RWPE2 (cell line): ENCODE data around the gene ANKRD61.
"Not testable (repeated sequence)": the region's sequence is repeated elsewhere in the genome, so short reads cannot be mapped to it uniquely, and the experiment has no call there.

ENCODE experiments used
- ATAC-seq: fragments of 200-7000 bp; cut with Tn5 transposase; 3 replicates; pipeline ENCODE4 v1.9.1; 2021; ENCODE audit warnings: low read depth
- DNase-seq: peaks from one replicate; pipeline ENCODE4 v3.0.0-alpha.2; 2020; ENCODE audit warnings: low spot score
- H3K27ac ChIP-seq: fragments of 450-650 bp; 2 replicates; pipeline ENCODE4 v1.5.1; 2017; ENCODE audit warnings: mild to moderate bottlenecking; ENCODE audit not compliant: poor library complexity, severe bottlenecking
- H3K27me3 ChIP-seq: fragments of 250-450 bp; sonication (Bioruptor Pico); 2 replicates; pipeline ENCODE4 v1.5.1; 2021; ENCODE audit warnings: mild to moderate bottlenecking, moderate library complexity; ENCODE audit not compliant: insufficient read depth, poor library complexity, severe bottlenecking
- H3K36me3 ChIP-seq: fragments of 250-450 bp; sonication (Bioruptor Pico); 2 replicates; pipeline ENCODE4 v1.5.1; 2020; ENCODE audit warnings: low read depth, mild to moderate bottlenecking, moderate library complexity
- H3K4me1 ChIP-seq: fragments of 250-450 bp; sonication (Bioruptor Pico); 2 replicates; pipeline ENCODE4 v1.5.1; 2021; ENCODE audit warnings: mild to moderate bottlenecking, moderate library complexity; ENCODE audit not compliant: insufficient read depth, poor library complexity, severe bottlenecking
- H3K4me3 ChIP-seq: fragments of 250-450 bp; sonication (Bioruptor Pico); 2 replicates; pipeline ENCODE4 v1.5.1; 2021; ENCODE audit warnings: mild to moderate bottlenecking, moderate library complexity; ENCODE audit not compliant: severe bottlenecking
- H3K9me3 ChIP-seq: fragments of 250-450 bp; sonication (Bioruptor Pico); 2 replicates; pipeline ENCODE4 v1.5.1; 2021; ENCODE audit warnings: mild to moderate bottlenecking, moderate library complexity; ENCODE audit not compliant: severe bottlenecking
- TF ChIP-seq, protein P1 (sequence below): fragments of 450-650 bp; IDR thresholded peaks from one replicate; pipeline ENCODE4 v1.5.1; 2017; ENCODE audit warnings: mild to moderate bottlenecking, moderate library complexity; ENCODE audit not compliant: poor library complexity, severe bottlenecking

ANKRD61 gene

GRCh38 chr7:6008668-6009611, 22.2 kb upstream of the ANKRD61 start, which contains the start of the genes AIMP2 and PMS2:
Gene AIMP2 (plus strand): TSS chr7:6009272. CDS start chr7:6009364, 92 bp downstream.
Gene PMS2 (minus strand): TSS chr7:6009049. CDS start chr7:6009019, 30 bp downstream.
- H3K9me3 ChIP-seq, result no peaks in the 10 kb centered on the region
- H3K4me3 ChIP-seq, result peak within 1 kb of the TSS; percentile 64
- TF ChIP-seq, protein P1, sequence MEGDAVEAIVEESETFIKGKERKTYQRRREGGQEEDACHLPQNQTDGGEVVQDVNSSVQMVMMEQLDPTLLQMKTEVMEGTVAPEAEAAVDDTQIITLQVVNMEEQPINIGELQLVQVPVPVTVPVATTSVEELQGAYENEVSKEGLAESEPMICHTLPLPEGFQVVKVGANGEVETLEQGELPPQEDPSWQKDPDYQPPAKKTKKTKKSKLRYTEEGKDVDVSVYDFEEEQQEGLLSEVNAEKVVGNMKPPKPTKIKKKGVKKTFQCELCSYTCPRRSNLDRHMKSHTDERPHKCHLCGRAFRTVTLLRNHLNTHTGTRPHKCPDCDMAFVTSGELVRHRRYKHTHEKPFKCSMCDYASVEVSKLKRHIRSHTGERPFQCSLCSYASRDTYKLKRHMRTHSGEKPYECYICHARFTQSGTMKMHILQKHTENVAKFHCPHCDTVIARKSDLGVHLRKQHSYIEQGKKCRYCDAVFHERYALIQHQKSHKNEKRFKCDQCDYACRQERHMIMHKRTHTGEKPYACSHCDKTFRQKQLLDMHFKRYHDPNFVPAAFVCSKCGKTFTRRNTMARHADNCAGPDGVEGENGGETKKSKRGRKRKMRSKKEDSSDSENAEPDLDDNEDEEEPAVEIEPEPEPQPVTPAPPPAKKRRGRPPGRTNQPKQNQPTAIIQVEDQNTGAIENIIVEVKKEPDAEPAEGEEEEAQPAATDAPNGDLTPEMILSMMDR, result no peak
- H3K27ac ChIP-seq, result peak within 1 kb of the TSS; percentile 53
- ATAC-seq (peak; percentile 92), DNase-seq (peak; percentile 97)
- H3K4me1 ChIP-seq, result no peaks in the 10 kb centered on the region
- H3K36me3 ChIP-seq, result peaks cover 20% of the 10 kb centered on the region
- no peaks in the 10 kb centered on the region for H3K27me3 ChIP-seq

GRCh38 chr7:6010370-6010769, 20.8 kb upstream of the ANKRD61 start:
- not testable (repeated sequence) for H3K4me3 ChIP-seq, H3K27ac ChIP-seq, ATAC-seq

GRCh38 chr7:6011541-6011940, 19.6 kb upstream of the ANKRD61 start:
- TF ChIP-seq, protein P1, result no peak
- ATAC-seq (no peak), DNase-seq (no peak)
- H3K4me1 ChIP-seq, result peaks cover 14% of the 10 kb centered on the region
- H3K27ac ChIP-seq, result no peak overlapping the region
- peaks cover 36% of the 10 kb centered on the region for H3K36me3 ChIP-seq
- H3K27me3 ChIP-seq, result no peaks in the 10 kb centered on the region
- H3K9me3 ChIP-seq, result no peaks in the 10 kb centered on the region
- H3K4me3 ChIP-seq, result no peak overlapping the region

More at GRCh38 chr7:6010370-6010769, 20.8 kb upstream of the ANKRD61 start:
- not testable (repeated sequence) for H3K27me3 ChIP-seq, H3K9me3 ChIP-seq, DNase-seq, H3K4me1 ChIP-seq
- H3K36me3 ChIP-seq, result peaks cover 29% of the 10 kb centered on the region

- no peaks in the 10 kb centered on the region for H3K27me3 ChIP-seq
- no peak overlapping the region for H3K4me3 ChIP-seq
- peaks cover 14% of the 10 kb centered on the region for H3K4me1 ChIP-seq
- ATAC-seq, result no peak
- DNase-seq, result no peak
- no peaks in the 10 kb centered on the region for H3K9me3 ChIP-seq
- no peak overlapping the region for H3K27ac ChIP-seq
- TF ChIP-seq, protein P1, result no peak
- H3K36me3 ChIP-seq, result peaks cover 46% of the 10 kb centered on the region
Observed at GRCh38 chr7:6012355-6013104, 18.6 kb upstream of the ANKRD61 start.

DNA sequence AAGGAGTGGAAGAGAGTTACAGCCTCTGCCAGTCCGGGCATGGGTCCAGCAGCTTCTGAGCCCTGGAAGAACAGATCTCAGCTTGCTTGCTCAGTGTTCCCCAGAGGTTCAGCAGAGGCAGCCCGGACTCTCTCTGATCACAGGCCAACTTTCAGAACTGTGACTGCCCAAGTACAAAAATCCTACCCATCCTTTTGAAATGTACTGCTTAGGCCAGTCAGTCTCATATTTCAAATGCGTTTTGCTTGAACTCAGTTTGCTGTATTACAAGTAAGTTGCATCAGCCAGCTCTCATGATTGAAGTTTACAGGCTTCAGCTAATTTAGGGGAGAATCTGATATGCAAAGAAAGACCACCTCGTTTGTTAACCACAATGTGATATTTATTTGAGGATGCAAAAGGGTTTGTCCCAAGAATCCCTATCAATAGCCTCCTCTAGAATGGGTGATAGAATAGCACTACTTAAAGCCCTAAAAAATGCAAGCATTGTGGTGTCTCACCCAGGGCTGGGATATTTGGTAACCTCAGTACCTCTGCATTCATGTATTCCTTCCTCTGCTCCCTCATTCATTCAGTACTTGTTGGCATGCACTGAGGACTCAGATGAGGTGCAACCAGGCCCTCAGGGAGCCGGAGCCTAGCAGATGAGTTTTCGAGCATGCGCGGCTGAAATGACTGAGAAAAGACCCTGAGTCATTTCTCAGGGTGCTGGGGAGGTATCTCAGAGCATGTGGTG, 15.1 kb upstream of the ANKRD61 start:
- H3K9me3 ChIP-seq, result no peaks in the 10 kb centered on the region
- H3K4me3 ChIP-seq, result no peak overlapping the region
- peaks cover 14% of the 10 kb centered on the region for H3K4me1 ChIP-seq
- no peaks in the 10 kb centered on the region for H3K27me3 ChIP-seq
- TF ChIP-seq, protein P1, result no peak
- ATAC-seq (peak; percentile 80), DNase-seq (no peak)
- H3K27ac ChIP-seq, result peak overlapping the region; percentile 29
- H3K36me3 ChIP-seq, result peaks cover 77% of the 10 kb centered on the region
